Measurements from ENCODE around the gene EPHA2. TPM values are rescaled to one million over a fixed set of nuclear protein-coding genes. Genes with fewer than 3 reads are reported as not detected.

EPHA2 gene
- polyA plus RNA-seq, 1 of the 3 experiments (the other 2 are of a cell fraction) = 126 TPM

DNA sequence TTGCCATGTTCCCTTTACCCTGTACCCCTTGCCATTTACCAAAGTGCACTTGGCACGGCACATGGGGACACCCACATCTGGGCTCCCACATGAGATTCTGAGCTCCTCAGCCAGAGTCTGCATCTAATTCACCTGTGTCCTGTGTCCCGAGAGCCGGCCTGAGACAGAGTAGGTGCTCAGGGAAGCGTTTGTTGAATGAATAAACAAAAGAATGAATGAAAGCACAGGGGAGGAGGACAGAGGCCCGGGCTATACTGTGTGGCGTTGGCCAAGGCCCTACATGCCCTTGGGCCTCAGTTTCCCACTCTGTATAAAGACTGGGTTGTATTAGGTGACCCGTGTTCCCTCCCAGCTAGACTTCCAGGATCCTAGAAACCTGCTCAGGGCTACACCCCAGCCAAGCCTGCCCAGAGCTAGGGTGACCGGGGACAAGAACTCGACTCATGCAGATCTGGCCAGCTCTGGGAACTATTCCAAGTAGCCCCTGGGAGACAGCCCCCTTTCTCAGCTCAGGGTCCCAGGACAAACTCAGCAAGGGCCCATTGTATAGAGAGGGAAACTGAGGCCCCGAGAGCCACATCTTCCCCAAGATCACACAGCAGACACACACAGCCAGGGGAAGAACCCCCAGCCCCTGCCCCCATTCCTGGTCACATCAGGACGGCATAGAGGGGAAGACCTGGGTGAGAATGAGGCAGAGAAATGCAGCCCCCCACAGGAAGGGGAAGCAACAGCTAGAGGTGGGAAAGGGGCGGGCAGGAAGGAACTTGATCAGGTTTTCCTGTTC is 6.0 kb downstream of the EPHA2 start:
- peaks cover 10% of the 10 kb centered on the region; the same call in 1 of the 2 replicates for H4K20me1 ChIP-seq (ENCODE audit: insufficient read depth)

DNA sequence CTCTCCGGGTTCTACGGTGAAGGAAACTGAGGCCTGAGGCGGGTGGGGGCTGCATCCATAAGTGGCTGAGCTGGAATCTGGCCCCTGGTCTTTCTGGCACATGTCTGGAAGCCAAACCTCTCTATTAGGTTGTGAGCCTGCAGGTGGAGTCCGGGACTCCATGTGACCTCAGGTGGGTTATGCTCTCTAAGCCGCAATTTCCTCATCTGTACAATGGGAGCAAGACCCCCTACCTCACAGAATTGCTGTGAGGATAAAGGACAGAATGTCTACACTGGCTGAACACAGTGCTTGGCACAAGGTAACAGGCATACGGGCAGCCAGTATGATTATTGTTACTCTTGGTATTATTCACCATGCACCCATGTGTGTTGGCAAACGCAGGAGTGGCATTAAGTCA is 6.7 kb downstream of the EPHA2 start:
- Histone ChIP-seq H3K9me3 (no peaks in the 10 kb centered on the region), H3K4me2 (no peak overlapping the region), H3K9me2 (no peaks in the 10 kb centered on the region), H4K20me1 (ENCODE audit: insufficient read depth) (peaks cover 7% of the 10 kb centered on the region; the same call in 1 of the 2 replicates), H3F3A (replicated peaks; ENCODE audit: insufficient read depth) (peaks cover 42% of the 10 kb centered on the region), H3K79me2 (ENCODE audit: insufficient read depth) (peaks cover 92% of the 10 kb centered on the region), H2AFZ (ENCODE audit: low read depth) (no peak overlapping the region), H3K9ac (no peak overlapping the region), H3K4me3 (ENCODE audit: low read depth in 2 of 2, low read length in 1 of 2) (no peak overlapping the region), H3K27me3 (ENCODE audit: insufficient read depth) (no peaks in the 10 kb centered on the region), H3K27ac (ENCODE audit: low read depth in 2 of 2, low read length in 1 of 2) (no peak overlapping the region), H3K36me3 (replicated peaks in 1 of 2; ENCODE audit: control insufficient read depth in 1 of 2, insufficient read depth in 2 of 2, low read length in 1 of 2) (peaks cover 34 to 35% of the 10 kb centered on the region in 2 experiments), H3K4me1 (ENCODE audit: control insufficient read depth in 1 of 2, insufficient read depth in 2 of 2, low read depth in 1 of 2, low read length in 1 of 2) (peaks cover 30 to 76% of the 10 kb centered on the region in 2 experiments; a peak in 3 of 4 replicates)
- WGBS (ENCODE audit: low lambda C conversion rate) = 97% methylated on average over 6 of the region's 7 CpGs
- TF ChIP-seq, protein P1, sequence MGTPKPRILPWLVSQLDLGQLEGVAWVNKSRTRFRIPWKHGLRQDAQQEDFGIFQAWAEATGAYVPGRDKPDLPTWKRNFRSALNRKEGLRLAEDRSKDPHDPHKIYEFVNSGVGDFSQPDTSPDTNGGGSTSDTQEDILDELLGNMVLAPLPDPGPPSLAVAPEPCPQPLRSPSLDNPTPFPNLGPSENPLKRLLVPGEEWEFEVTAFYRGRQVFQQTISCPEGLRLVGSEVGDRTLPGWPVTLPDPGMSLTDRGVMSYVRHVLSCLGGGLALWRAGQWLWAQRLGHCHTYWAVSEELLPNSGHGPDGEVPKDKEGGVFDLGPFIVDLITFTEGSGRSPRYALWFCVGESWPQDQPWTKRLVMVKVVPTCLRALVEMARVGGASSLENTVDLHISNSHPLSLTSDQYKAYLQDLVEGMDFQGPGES (IDR thresholded peaks at IDR 0.05; ENCODE audit: low read depth, low read length) = no peak
- TF ChIP-seq, protein P2, sequence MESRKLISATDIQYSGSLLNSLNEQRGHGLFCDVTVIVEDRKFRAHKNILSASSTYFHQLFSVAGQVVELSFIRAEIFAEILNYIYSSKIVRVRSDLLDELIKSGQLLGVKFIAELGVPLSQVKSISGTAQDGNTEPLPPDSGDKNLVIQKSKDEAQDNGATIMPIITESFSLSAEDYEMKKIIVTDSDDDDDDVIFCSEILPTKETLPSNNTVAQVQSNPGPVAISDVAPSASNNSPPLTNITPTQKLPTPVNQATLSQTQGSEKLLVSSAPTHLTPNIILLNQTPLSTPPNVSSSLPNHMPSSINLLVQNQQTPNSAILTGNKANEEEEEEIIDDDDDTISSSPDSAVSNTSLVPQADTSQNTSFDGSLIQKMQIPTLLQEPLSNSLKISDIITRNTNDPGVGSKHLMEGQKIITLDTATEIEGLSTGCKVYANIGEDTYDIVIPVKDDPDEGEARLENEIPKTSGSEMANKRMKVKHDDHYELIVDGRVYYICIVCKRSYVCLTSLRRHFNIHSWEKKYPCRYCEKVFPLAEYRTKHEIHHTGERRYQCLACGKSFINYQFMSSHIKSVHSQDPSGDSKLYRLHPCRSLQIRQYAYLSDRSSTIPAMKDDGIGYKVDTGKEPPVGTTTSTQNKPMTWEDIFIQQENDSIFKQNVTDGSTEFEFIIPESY (IDR thresholded peaks at IDR 0.05; ENCODE audit: borderline replicate concordance, low read depth) = no peak
- TF ChIP-seq YY1 (IDR thresholded peaks at IDR 0.05; ENCODE audit: low read depth) (no peak), FOXM1 (IDR thresholded peaks at IDR 0.05; ENCODE audit: low read depth) (no peak), EP300 (IDR thresholded peaks at IDR 0.05; ENCODE audit: borderline replicate concordance in 1 of 2, low read depth in 1 of 2, low read length in 1 of 2) (no peak), TCF12 (IDR thresholded peaks at IDR 0.05) (no peak), JUND (IDR thresholded peaks at IDR 0.05) (no peak), EZH2phosphoT487 (IDR thresholded peaks at IDR 0.05; ENCODE audit: borderline replicate concordance, low read depth) (no peak), RFX5 (IDR thresholded peaks at IDR 0.05; ENCODE audit: low read length) (no peak), GATA2 (CRISPR knock-in tag; IDR thresholded peaks at IDR 0.05) (no peak)
- TF ChIP-seq, protein P3, sequence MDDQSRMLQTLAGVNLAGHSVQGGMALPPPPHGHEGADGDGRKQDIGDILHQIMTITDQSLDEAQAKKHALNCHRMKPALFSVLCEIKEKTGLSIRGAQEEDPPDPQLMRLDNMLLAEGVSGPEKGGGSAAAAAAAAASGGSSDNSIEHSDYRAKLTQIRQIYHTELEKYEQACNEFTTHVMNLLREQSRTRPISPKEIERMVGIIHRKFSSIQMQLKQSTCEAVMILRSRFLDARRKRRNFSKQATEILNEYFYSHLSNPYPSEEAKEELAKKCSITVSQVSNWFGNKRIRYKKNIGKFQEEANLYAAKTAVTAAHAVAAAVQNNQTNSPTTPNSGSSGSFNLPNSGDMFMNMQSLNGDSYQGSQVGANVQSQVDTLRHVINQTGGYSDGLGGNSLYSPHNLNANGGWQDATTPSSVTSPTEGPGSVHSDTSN (IDR thresholded peaks at IDR 0.05) = no peak
- CTCF ChIA-PET = interaction anchor here (8.8 kb wide), 1 partner anchor 69 kb away, joined by 125 read pairs; no protein-coding TSS in a partner anchor
- POLR2A ChIA-PET = no interaction called here
- no peak for DNase-seq

More for the DNA sequence above, 6.0 kb downstream of the EPHA2 start:
- Histone ChIP-seq H2AFZ (ENCODE audit: low read depth) (no peak overlapping the region), H3K79me2 (ENCODE audit: insufficient read depth) (peaks cover 92% of the 10 kb centered on the region), H3K27me3 (ENCODE audit: insufficient read depth) (no peaks in the 10 kb centered on the region), H3K4me1 (ENCODE audit: control insufficient read depth in 1 of 2, insufficient read depth in 2 of 2, low read depth in 1 of 2, low read length in 1 of 2) (peaks cover 31 to 68% of the 10 kb centered on the region in 2 experiments; a peak in 3 of 4 replicates), H3K9me2 (no peaks in the 10 kb centered on the region), H3K36me3 (replicated peaks in 1 of 2; ENCODE audit: control insufficient read depth in 1 of 2, insufficient read depth in 2 of 2, low read length in 1 of 2) (peaks cover 27 to 33% of the 10 kb centered on the region in 2 experiments), H3K4me2 (no peak overlapping the region), H3K9ac (no peak overlapping the region), H3K9me3 (no peaks in the 10 kb centered on the region), H3F3A (replicated peaks; ENCODE audit: insufficient read depth) (peaks cover 42% of the 10 kb centered on the region), H3K4me3 (ENCODE audit: low read depth in 2 of 2, low read length in 1 of 2) (no peak overlapping the region), H3K27ac (ENCODE audit: low read depth in 2 of 2, low read length in 1 of 2) (peak overlapping the region in 1 of 2 experiments; percentile 75; a peak in 1 of 4 replicates)
- ChIA-PET POLR2A (interaction anchor here (1.0 kb wide), 1 partner anchor 39 kb away, joined by 3 read pairs; no protein-coding TSS in a partner anchor), CTCF (interaction anchor here (1.5 to 8.8 kb wide), 3 partner anchors 42 to 76 kb away, joined by 4 to 125 read pairs (median 4); partner anchors contain the start of gene FAM131C)
- no peak for TF ChIP-seq SIN3A (IDR thresholded peaks at IDR 0.05; ENCODE audit: borderline replicate concordance, low read depth, low read length)
- no peak for TF ChIP-seq MEF2A (IDR thresholded peaks at IDR 0.05; ENCODE audit: borderline replicate concordance, low read depth)
- TF ChIP-seq, protein P3 (IDR thresholded peaks at IDR 0.05) = no peak
- TF ChIP-seq, protein P4, sequence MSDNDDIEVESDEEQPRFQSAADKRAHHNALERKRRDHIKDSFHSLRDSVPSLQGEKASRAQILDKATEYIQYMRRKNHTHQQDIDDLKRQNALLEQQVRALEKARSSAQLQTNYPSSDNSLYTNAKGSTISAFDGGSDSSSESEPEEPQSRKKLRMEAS (IDR thresholded peaks at IDR 0.05; ENCODE audit: low read depth) = no peak
- 90% methylated on average over 9 of the region's 12 CpGs for WGBS (ENCODE audit: low lambda C conversion rate)
- DNase-seq = no peak
